ENCODE results near the gene EEF1G. TPM values are rescaled to one million over a fixed set of nuclear protein-coding genes. Genes with fewer than 3 reads are reported as not detected.

EEF1G gene
- total and polyA plus RNA-seq, 9 of the 15 experiments (the other 6 are each of a cell fraction or from before 2014, with no cell fraction given), result 985 to 2,349 (median 2,035) TPM

DNA sequence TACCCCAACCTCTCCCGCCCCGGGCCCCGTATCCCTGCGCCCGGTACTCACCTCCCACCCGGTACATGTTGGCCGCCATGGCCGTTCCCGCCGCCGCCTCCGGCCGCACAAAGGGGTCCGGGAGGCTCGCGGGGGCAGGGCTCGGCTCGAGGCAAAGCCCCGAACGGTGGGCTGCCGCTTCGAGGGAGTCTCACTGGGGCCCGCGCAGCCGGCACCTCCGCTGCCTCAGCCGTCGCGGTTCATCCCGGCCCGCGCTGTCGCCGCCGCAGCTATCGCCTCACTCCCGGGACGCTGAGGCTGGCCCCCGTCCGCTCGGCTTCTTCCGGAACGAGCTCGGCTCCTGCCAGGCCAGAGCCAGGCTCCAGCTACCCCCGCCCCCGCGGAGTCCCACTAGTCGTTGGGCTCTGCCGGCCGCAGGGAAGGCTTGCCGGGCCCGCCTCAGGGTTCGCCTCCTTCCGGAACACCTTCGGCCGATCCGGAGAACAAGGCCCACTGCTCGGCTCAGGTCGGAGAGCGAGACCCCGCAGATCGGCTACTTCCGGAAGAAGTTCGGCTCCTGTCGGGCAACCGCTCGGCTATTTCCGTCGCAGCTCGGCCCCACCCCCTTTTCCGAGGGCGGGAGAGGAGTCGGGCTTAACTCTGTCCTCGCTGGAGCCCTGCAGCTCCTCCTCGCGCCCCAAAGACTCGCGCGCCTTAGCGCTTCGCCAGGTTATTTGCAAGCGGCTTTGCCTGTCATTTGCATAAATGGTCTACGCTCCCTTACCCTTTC, 27.9 kb upstream of the EEF1G start, which contains the start of gene MTA2 (continued):
- TF ChIP-seq, protein P1, sequence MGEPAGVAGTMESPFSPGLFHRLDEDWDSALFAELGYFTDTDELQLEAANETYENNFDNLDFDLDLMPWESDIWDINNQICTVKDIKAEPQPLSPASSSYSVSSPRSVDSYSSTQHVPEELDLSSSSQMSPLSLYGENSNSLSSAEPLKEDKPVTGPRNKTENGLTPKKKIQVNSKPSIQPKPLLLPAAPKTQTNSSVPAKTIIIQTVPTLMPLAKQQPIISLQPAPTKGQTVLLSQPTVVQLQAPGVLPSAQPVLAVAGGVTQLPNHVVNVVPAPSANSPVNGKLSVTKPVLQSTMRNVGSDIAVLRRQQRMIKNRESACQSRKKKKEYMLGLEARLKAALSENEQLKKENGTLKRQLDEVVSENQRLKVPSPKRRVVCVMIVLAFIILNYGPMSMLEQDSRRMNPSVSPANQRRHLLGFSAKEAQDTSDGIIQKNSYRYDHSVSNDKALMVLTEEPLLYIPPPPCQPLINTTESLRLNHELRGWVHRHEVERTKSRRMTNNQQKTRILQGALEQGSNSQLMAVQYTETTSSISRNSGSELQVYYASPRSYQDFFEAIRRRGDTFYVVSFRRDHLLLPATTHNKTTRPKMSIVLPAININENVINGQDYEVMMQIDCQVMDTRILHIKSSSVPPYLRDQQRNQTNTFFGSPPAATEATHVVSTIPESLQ (CRISPR knock-in tag; IDR thresholded peaks at IDR 0.05), result 0 out of 2 replicates have a peak, but pooled peaks have one; percentile 69
- TF ChIP-seq CEBPG (CRISPR knock-in tag; IDR thresholded peaks at IDR 0.05) (no peak), CEBPG (tag; conservative IDR thresholded peaks at IDR 0.05 in 1 of 2, IDR thresholded peaks at IDR 0.05 in 1 of 2) (no peak), NFE2L1 (tag; IDR thresholded peaks at IDR 0.05; ENCODE audit: borderline replicate concordance, low read depth) (no peak), MYBL2 (IDR thresholded peaks at IDR 0.05; ENCODE audit: low read depth) (no peak), MYBL2 (CRISPR knock-in tag; IDR thresholded peaks at IDR 0.05; ENCODE audit: borderline replicate concordance) (no peak), KLF6 (CRISPR knock-in tag; IDR thresholded peaks at IDR 0.05; ENCODE audit: borderline replicate concordance) (no peak), ESRRA (IDR thresholded peaks at IDR 0.05; ENCODE audit: borderline replicate concordance, low read depth) (0 out of 2 replicates have a peak, but pooled peaks have one; percentile 11), MAZ (CRISPR knock-in tag; conservative IDR thresholded peaks at IDR 0.05 in 1 of 2, IDR thresholded peaks at IDR 0.05 in 1 of 2) (peak; percentile 72 to 89), TOE1 (IDR thresholded peaks at IDR 0.05; ENCODE audit: borderline replicate concordance) (no peak), TOE1 (CRISPR knock-in tag; IDR thresholded peaks at IDR 0.05; ENCODE audit: borderline replicate concordance, low read depth) (no peak), ZNF212 (CRISPR knock-in tag; IDR thresholded peaks at IDR 0.05) (no peak)
- TF ChIP-seq, protein P2, sequence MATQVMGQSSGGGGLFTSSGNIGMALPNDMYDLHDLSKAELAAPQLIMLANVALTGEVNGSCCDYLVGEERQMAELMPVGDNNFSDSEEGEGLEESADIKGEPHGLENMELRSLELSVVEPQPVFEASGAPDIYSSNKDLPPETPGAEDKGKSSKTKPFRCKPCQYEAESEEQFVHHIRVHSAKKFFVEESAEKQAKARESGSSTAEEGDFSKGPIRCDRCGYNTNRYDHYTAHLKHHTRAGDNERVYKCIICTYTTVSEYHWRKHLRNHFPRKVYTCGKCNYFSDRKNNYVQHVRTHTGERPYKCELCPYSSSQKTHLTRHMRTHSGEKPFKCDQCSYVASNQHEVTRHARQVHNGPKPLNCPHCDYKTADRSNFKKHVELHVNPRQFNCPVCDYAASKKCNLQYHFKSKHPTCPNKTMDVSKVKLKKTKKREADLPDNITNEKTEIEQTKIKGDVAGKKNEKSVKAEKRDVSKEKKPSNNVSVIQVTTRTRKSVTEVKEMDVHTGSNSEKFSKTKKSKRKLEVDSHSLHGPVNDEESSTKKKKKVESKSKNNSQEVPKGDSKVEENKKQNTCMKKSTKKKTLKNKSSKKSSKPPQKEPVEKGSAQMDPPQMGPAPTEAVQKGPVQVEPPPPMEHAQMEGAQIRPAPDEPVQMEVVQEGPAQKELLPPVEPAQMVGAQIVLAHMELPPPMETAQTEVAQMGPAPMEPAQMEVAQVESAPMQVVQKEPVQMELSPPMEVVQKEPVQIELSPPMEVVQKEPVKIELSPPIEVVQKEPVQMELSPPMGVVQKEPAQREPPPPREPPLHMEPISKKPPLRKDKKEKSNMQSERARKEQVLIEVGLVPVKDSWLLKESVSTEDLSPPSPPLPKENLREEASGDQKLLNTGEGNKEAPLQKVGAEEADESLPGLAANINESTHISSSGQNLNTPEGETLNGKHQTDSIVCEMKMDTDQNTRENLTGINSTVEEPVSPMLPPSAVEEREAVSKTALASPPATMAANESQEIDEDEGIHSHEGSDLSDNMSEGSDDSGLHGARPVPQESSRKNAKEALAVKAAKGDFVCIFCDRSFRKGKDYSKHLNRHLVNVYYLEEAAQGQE (IDR thresholded peaks at IDR 0.05; ENCODE audit: borderline replicate concordance), result no peak
- TF ChIP-seq, protein P2 (CRISPR knock-in tag; IDR thresholded peaks at IDR 0.05; ENCODE audit: low read depth), result 0 out of 2 replicates have a peak, but pooled peaks have one; percentile 25
- TF ChIP-seq, protein P3, sequence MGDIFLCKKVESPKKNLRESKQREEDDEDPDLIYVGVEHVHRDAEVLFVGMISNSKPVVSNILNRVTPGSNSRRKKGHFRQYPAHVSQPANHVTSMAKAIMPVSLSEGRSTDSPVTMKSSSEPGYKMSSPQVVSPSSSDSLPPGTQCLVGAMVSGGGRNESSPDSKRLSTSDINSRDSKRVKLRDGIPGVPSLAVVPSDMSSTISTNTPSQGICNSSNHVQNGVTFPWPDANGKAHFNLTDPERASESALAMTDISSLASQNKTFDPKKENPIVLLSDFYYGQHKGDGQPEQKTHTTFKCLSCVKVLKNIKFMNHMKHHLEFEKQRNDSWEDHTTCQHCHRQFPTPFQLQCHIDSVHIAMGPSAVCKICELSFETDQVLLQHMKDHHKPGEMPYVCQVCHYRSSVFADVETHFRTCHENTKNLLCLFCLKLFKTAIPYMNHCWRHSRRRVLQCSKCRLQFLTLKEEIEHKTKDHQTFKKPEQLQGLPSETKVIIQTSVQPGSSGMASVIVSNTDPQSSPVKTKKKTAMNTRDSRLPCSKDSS (IDR thresholded peaks at IDR 0.05; ENCODE audit: low read depth, partially characterized antibody), result no peak

Measured in K562 (cell line).